Smooth muscle cell (in vitro differentiated cells): Measurements from ENCODE around the gene SH3GL2. TPM values are rescaled to one million over a fixed set of nuclear protein-coding genes. Genes with fewer than 3 reads are reported as not detected.

Source experiments
- DNase-seq: peaks from one replicate; lab custom pipeline; 2025; ENCODE audit not compliant: unreplicated experiment; lab: John Stamatoyannopoulos, UW
- H2AFZ ChIP-seq: fragments of 200-600 bp; sonication (generic); 2 replicates; pipeline ENCODE4 v1.6.0; 2016; ENCODE audit warnings: antibody characterized with exemption, low read depth, mild to moderate bottlenecking
- H3F3A ChIP-seq: fragments of 200-600 bp; sonication (generic); 2 replicates; pipeline ENCODE4 v1.6.0; 2017; ENCODE audit warnings: antibody characterized with exemption, low read depth
- H3K27ac ChIP-seq: fragments of 200-600 bp; sonication (generic); 2 replicates; pipeline ENCODE4 v1.5.1; 2016; ENCODE audit warnings: low read depth, mild to moderate bottlenecking
- H3K27me3 ChIP-seq: fragments of 200-600 bp; sonication (generic); 2 replicates; pipeline ENCODE4 v1.6.1; 2016; ENCODE audit warnings: low read depth, mild to moderate bottlenecking
- H3K36me3 ChIP-seq: fragments of 200-600 bp; sonication (generic); 2 replicates; pipeline ENCODE4 v1.5.1; 2016; ENCODE audit warnings: low read depth
- H3K4me1 ChIP-seq: fragments of 200-600 bp; sonication (generic); 2 replicates; pipeline ENCODE4 v1.5.1; 2016; ENCODE audit warnings: low read depth
- H3K4me2 ChIP-seq: fragments of 200-600 bp; sonication (generic); 2 replicates; pipeline ENCODE4 v1.6.0; 2016; ENCODE audit warnings: mild to moderate bottlenecking
- H3K4me3 ChIP-seq: fragments of 200-600 bp; sonication (generic); 2 replicates; pipeline ENCODE4 v1.5.1; 2016; ENCODE audit warnings: mild to moderate bottlenecking
- H3K79me2 ChIP-seq: fragments of 200-600 bp; sonication (generic); 2 replicates; pipeline ENCODE4 v1.6.0; 2016; ENCODE audit warnings: low read depth, mild to moderate bottlenecking
- H3K9ac ChIP-seq: fragments of 200-600 bp; sonication (generic); 2 replicates; pipeline ENCODE4 v1.6.0; 2016; ENCODE audit warnings: low read depth
- H3K9me3 ChIP-seq: fragments of 200-600 bp; sonication (generic); replicated peaks from 2 replicates; pipeline ENCODE4 v1.5.1; 2016; ENCODE audit warnings: low read depth
- H4K20me1 ChIP-seq: fragments of 200-600 bp; sonication (generic); 2 replicates; pipeline ENCODE4 v1.6.0; 2016; ENCODE audit warnings: low read depth
- WGBS: methylation state at CpG from one replicate; pipeline ENCODE4 v1.1.7; 2016; ENCODE audit warnings: low lambda C conversion rate; 5-methylcytosine and 5-hydroxymethylcytosine counted together
- polyA plus RNA-seq: library from polyadenylated mRNA; unstranded; fragments of >200 nt; fragmentation: Nextera tagmentation; extraction: Ambion mirVana; gene quantifications from 2 replicates; pipeline ENCODE4 v1.2.1, GENCODE V29; 2016
- total RNA-seq: library from RNA; depleted of rRNA; stranded (reverse); fragments of >200 nt; gene quantifications from 2 replicates; pipeline ENCODE4 v1.2.3, GENCODE V29; 2014
- TF ChIP-seq, protein P1 (sequence below): fragments of 200-600 bp; sonication (generic); IDR thresholded peaks from 2 replicates; pipeline ENCODE4 v1.5.1; 2017; ENCODE audit warnings: borderline replicate concordance, mild to moderate bottlenecking, antibody characterized with exemption; ENCODE audit not compliant: insufficient read depth, poor library complexity, severe bottlenecking

The SH3GL2 gene
- total and polyA plus RNA-seq, 2 experiments from 2014 or later: not detected

DNA sequence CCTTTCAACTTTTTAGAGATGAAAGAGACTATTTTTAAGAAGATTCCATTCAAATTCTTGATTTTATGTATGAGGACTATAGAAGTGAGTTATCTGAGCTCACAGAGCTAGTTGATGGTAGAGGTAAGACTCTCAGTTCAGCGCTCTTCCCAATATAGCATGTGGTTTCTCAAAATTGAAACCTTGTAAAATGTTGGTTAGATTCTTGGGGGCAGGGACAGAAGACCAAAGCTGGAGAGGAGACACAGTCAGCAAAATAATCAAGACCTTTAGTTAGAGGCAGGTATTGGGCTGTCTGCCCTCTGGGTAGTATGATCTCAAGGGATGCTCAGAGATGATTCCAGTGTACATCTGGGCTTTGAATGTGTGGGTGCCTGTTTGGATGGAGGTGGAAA lies 246.4 kb downstream of the SH3GL2 start:
- Histone ChIP-seq H3K27me3 (no peaks in the 10 kb centered on the region), H3K79me2 (no peaks in the 10 kb centered on the region), H3K27ac (no peak overlapping the region), H3K4me2 (no peak overlapping the region), H3K36me3 (no peaks in the 10 kb centered on the region), H3K4me3 (no peak overlapping the region), H3K9ac (no peak overlapping the region), H3K9me3 (peaks cover under 1% of the 10 kb centered on the region), H2AFZ (no peak overlapping the region), H4K20me1 (no peaks in the 10 kb centered on the region), H3K4me1 (no peaks in the 10 kb centered on the region), H3F3A (no peaks in the 10 kb centered on the region)
- no peak for DNase-seq
- WGBS: 100% methylated on average over 1 of the region's 1 CpG
- TF ChIP-seq, protein P1, sequence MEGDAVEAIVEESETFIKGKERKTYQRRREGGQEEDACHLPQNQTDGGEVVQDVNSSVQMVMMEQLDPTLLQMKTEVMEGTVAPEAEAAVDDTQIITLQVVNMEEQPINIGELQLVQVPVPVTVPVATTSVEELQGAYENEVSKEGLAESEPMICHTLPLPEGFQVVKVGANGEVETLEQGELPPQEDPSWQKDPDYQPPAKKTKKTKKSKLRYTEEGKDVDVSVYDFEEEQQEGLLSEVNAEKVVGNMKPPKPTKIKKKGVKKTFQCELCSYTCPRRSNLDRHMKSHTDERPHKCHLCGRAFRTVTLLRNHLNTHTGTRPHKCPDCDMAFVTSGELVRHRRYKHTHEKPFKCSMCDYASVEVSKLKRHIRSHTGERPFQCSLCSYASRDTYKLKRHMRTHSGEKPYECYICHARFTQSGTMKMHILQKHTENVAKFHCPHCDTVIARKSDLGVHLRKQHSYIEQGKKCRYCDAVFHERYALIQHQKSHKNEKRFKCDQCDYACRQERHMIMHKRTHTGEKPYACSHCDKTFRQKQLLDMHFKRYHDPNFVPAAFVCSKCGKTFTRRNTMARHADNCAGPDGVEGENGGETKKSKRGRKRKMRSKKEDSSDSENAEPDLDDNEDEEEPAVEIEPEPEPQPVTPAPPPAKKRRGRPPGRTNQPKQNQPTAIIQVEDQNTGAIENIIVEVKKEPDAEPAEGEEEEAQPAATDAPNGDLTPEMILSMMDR: no peak

DNA sequence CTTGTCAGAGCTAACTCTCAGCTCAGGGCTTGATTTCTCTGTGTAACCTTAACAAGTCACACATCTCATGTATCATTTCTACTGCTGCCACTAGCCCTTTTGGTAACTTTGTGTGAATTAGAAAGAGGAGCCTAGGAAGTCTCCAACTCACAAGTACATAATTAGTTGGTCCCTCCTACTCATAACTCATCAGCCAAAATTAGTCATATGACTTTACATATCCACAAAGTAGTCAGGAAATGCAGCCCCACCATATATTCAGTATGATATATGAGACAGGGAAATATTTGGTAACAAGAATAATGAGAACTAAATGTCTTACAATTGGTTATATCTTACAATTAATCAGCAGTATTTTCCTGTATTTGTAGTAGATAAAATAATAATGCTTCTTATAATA lies 250.2 kb downstream of the SH3GL2 start:
- no peak overlapping the region for H3K4me2 ChIP-seq
- H3K4me3 ChIP-seq: no peak overlapping the region
- peaks cover 6% of the 10 kb centered on the region for H3K27me3 ChIP-seq
- no peaks in the 10 kb centered on the region for H4K20me1 ChIP-seq
- TF ChIP-seq, protein P1: no peak
- no peaks in the 10 kb centered on the region for H3K4me1 ChIP-seq
- H3K27ac ChIP-seq: no peak overlapping the region
- H3F3A ChIP-seq: no peaks in the 10 kb centered on the region
- H3K36me3 ChIP-seq: no peaks in the 10 kb centered on the region
- H2AFZ ChIP-seq: no peak overlapping the region
- no peaks in the 10 kb centered on the region for H3K9me3 ChIP-seq
- H3K79me2 ChIP-seq: no peaks in the 10 kb centered on the region
- DNase-seq: no peak
- H3K9ac ChIP-seq: no peak overlapping the region

DNA sequence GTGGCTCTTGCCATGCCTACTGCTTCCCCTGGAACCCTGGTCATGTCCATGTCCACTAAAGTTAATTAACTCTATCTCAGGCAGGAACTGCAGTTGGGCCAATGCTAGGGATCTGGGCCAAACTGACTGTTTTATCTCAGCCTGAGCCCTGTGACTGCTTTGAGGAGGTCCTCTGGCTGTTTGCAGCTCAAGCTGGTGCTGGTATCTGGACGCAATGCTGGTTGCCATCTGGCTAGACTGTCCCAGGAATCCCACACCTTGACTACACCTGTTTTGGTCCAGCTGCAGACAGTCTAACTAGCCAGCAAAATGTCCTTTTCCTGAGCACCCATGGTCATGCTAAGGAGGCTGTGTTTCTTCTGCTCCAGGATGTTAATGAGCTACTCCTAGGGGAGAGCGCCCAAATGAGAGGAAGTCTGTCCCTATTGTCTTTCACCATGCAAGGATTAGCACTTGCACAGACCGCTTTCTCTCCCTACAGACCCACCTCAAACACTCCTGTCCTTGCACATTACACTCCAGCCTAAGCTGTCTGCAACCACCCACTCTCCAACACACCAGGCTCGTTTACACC lies 251.0 kb downstream of the SH3GL2 start:
- Histone ChIP-seq H3K4me2 (no peak overlapping the region), H3K9ac (no peak overlapping the region), H3K4me1 (no peaks in the 10 kb centered on the region), H3K36me3 (no peaks in the 10 kb centered on the region), H3K27ac (no peak overlapping the region), H3K27me3 (peaks cover 12% of the 10 kb centered on the region), H3K79me2 (no peaks in the 10 kb centered on the region), H3K9me3 (no peaks in the 10 kb centered on the region), H4K20me1 (no peaks in the 10 kb centered on the region), H3F3A (no peaks in the 10 kb centered on the region), H2AFZ (no peak overlapping the region), H3K4me3 (no peak overlapping the region)
- DNase-seq: no peak
- TF ChIP-seq, protein P1: no peak
- WGBS: 88% methylated on average over 4 of the region's 4 CpGs

DNA sequence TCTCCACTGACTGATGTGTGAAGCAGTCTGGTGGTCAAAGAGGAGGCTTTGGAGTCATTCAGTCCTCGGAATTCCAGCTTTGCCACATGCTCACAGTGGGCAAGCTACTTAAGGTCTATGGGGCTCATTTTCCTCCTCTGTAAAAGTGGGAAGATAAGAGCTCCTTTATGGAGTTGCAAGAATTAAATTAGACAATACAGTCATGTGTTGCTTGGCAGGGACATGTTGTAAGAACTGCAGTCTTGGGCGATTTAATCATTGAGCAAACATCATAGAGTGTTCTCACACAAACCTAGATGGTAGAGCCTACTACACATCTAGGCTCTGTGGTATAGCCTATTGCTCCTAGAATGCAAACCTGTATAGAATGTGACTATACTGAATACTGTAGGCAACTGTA lies 253.9 kb downstream of the SH3GL2 start:
- Histone ChIP-seq H3K79me2 (no peaks in the 10 kb centered on the region), H3K9ac (no peak overlapping the region), H3K4me3 (no peak overlapping the region), H3K4me2 (no peak overlapping the region), H3K36me3 (no peaks in the 10 kb centered on the region), H3K9me3 (no peaks in the 10 kb centered on the region), H3F3A (no peaks in the 10 kb centered on the region), H3K27ac (no peak overlapping the region), H2AFZ (no peak overlapping the region), H4K20me1 (no peaks in the 10 kb centered on the region), H3K4me1 (no peaks in the 10 kb centered on the region), H3K27me3 (peaks cover 15% of the 10 kb centered on the region)
- DNase-seq: no peak
- TF ChIP-seq, protein P1: no peak
- WGBS: 38% methylated on average over 2 of the region's 2 CpGs
